Measurements from ENCODE around the gene CYP4F3. TPM values are rescaled to one million over a fixed set of nuclear protein-coding genes. Genes with fewer than 3 reads are reported as not detected.

CYP4F3 gene
- total and polyA plus RNA-seq, 4 donors: 0.20 to 1.7 (median 1.2) TPM

DNA sequence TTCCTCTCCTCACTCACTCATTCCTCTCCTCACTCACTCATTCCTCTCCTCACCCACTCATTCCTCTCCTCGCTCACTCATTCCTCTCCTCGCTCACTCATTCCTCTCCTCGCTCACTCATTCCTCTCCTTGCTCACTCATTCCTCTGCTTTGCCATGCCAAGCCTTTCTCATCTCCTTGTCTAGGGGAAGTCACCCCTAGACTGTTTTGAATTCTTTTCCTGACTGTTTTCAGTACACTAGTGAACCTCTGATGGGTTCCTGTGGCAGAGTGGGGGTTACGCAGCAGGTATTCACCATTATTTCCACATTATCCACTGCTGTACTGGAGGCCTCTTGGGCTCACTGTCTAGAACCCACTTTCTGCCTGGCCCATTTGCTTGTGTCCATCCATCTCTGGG, 24.5 kb upstream of the CYP4F3 start:
- no peak for TF ChIP-seq CTCF (IDR thresholded peaks at IDR 0.05; ENCODE audit: control extremely low read depth, extremely low read depth)
- Histone ChIP-seq H3K36me3 (ENCODE audit: control insufficient read depth in 4 of 4, insufficient read depth in 4 of 4, low read length in 4 of 4) (no peaks in the 10 kb centered on the region), H3K4me3 (no peak overlapping the region), H3K27me3 (ENCODE audit: control insufficient read depth in 3 of 3, insufficient read depth in 3 of 3, low read length in 2 of 3) (no peaks in the 10 kb centered on the region), H3K27ac (ENCODE audit: low read depth in 1 of 2, low read length in 1 of 2) (no peak overlapping the region), H3K9ac (ENCODE audit: insufficient read depth in 1 of 2, low read length in 2 of 2) (no peak overlapping the region), H3K9me3 (ENCODE audit: control insufficient read depth in 4 of 4, insufficient read depth in 3 of 4, low read length in 3 of 4) (peaks cover 0 to 4% (median 0%) of the 10 kb centered on the region in 4 donors), H3K4me1 (ENCODE audit: control insufficient read depth in 5 of 5, insufficient read depth in 5 of 5, low read length in 5 of 5) (peaks cover 0 to 3% (median 0%) of the 10 kb centered on the region in 5 donors)
- 91 to 94% methylated on average over 4 of the region's 4 CpGs for WGBS, 2 donors
- DNase-seq: no peak
- ATAC-seq (ENCODE audit: insufficient read depth, low FRiP score): no peak

GRCh38 chr19:15616627-15617270, 23.9 kb upstream of the CYP4F3 start:
- H3K27me3 ChIP-seq (ENCODE audit: control insufficient read depth in 3 of 3, insufficient read depth in 3 of 3, low read length in 2 of 3): no peaks in the 10 kb centered on the region
- peaks cover 0 to 4% (median 0%) of the 10 kb centered on the region in 4 donors for H3K9me3 ChIP-seq (ENCODE audit: control insufficient read depth in 4 of 4, insufficient read depth in 3 of 4, low read length in 3 of 4)
- no peak overlapping the region for H3K27ac ChIP-seq (ENCODE audit: low read depth in 1 of 2, low read length in 1 of 2)
- no peak for TF ChIP-seq CTCF (IDR thresholded peaks at IDR 0.05; ENCODE audit: control extremely low read depth, extremely low read depth)
- H3K36me3 ChIP-seq (ENCODE audit: control insufficient read depth in 4 of 4, insufficient read depth in 4 of 4, low read length in 4 of 4): no peaks in the 10 kb centered on the region
- no peak for DNase-seq
- WGBS, 2 donors: 51 to 62% methylated on average over 7 of the region's 7 CpGs
- H3K4me1 ChIP-seq (ENCODE audit: control insufficient read depth in 5 of 5, insufficient read depth in 5 of 5, low read length in 5 of 5): peaks cover 0 to 3% (median 0%) of the 10 kb centered on the region in 5 donors
- ATAC-seq (ENCODE audit: insufficient read depth, low FRiP score): no peak
- H3K4me3 ChIP-seq: no peak overlapping the region
- no peak overlapping the region for H3K9ac ChIP-seq (ENCODE audit: insufficient read depth in 1 of 2, low read length in 2 of 2)

DNA sequence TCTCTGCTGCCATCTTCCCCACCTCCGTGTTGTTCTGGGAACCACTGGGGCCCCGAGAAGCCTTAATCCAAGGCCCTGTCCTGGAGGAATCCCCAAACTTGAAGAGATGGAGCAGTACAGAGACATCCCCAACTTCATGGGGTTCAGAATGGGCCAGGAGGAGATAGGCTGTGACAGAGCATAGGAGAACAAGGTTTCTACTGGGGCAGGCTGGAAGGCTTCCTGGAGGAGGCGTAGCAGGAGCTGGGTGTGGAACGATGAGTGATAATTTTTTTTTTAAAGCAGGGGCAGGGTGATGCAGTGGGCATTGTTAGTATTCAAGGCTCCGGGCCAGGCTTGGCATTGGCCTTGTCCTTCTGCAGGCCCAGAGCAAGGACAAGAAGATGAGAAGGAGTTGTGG, 22.4 kb upstream of the CYP4F3 start:
- no peak overlapping the region for H3K4me3 ChIP-seq
- no peak overlapping the region for H3K9ac ChIP-seq (ENCODE audit: insufficient read depth in 1 of 2, low read length in 2 of 2)
- H3K36me3 ChIP-seq (ENCODE audit: control insufficient read depth in 4 of 4, insufficient read depth in 4 of 4, low read length in 4 of 4): no peaks in the 10 kb centered on the region
- 82 to 84% methylated on average over 5 of the region's 5 CpGs for WGBS, 2 donors
- H3K27me3 ChIP-seq (ENCODE audit: control insufficient read depth in 3 of 3, insufficient read depth in 3 of 3, low read length in 2 of 3): no peaks in the 10 kb centered on the region
- no peak for ATAC-seq (ENCODE audit: insufficient read depth, low FRiP score)
- peaks cover 0 to 3% (median 0%) of the 10 kb centered on the region in 5 donors for H3K4me1 ChIP-seq (ENCODE audit: control insufficient read depth in 5 of 5, insufficient read depth in 5 of 5, low read length in 5 of 5)
- no peak overlapping the region for H3K27ac ChIP-seq (ENCODE audit: low read depth in 1 of 2, low read length in 1 of 2)
- H3K9me3 ChIP-seq (ENCODE audit: control insufficient read depth in 4 of 4, insufficient read depth in 3 of 4, low read length in 3 of 4): peaks cover 0 to 2% (median 0%) of the 10 kb centered on the region in 4 donors
- TF ChIP-seq CTCF (IDR thresholded peaks at IDR 0.05; ENCODE audit: control extremely low read depth, extremely low read depth): no peak
- DNase-seq: no peak

DNA sequence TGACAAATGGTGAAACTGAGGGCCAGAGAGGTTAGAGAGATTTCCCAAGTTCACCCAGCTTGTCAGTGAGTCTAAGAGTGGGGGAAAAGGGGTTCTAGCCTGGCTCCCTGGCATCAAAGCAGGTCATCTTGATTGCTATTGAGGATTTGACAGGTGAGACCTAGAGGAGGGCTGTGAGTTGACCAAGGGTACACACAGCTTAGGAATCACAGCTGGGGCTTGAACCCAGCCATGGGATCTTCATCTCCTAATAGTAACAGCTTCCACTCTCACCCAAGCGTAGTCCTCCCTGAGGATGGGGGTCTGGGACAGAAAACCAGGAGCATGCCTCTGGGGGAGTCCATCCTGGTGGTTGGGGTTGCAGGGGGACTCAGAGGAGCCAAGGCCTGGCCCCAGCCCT, 18.9 kb upstream of the CYP4F3 start:
- Histone ChIP-seq H3K9ac (ENCODE audit: insufficient read depth in 1 of 2, low read length in 2 of 2) (no peak overlapping the region), H3K27me3 (ENCODE audit: control insufficient read depth in 3 of 3, insufficient read depth in 3 of 3, low read length in 2 of 3) (no peaks in the 10 kb centered on the region), H3K36me3 (ENCODE audit: control insufficient read depth in 4 of 4, insufficient read depth in 4 of 4, low read length in 4 of 4) (no peaks in the 10 kb centered on the region), H3K4me3 (no peak overlapping the region), H3K27ac (ENCODE audit: low read depth in 1 of 2, low read length in 1 of 2) (no peak overlapping the region), H3K9me3 (ENCODE audit: control insufficient read depth in 4 of 4, insufficient read depth in 3 of 4, low read length in 3 of 4) (peaks cover 0 to 2% (median 0%) of the 10 kb centered on the region in 4 donors), H3K4me1 (ENCODE audit: control insufficient read depth in 5 of 5, insufficient read depth in 5 of 5, low read length in 5 of 5) (no peaks in the 10 kb centered on the region)
- DNase-seq (no peak), ATAC-seq (ENCODE audit: insufficient read depth, low FRiP score) (no peak)
- WGBS, 2 donors: 71 to 83% methylated on average over 1 of the region's 1 CpG
- no peak for TF ChIP-seq CTCF (IDR thresholded peaks at IDR 0.05; ENCODE audit: control extremely low read depth, extremely low read depth)
